ENCODE data around the gene SERP2. TPM values are rescaled to one million over a fixed set of nuclear protein-coding genes. Genes with fewer than 3 reads are reported as not detected.

The SERP2 gene
- total RNA-seq, 1 experiment from 2014 or later = not detected

GRCh38 chr13:44331446-44331845 lies 42.2 kb upstream of the SERP2 start:
- no peak for DNase-seq (ENCODE audit: unreplicated experiment)
- no peaks in the 10 kb centered on the region for H3K36me3 Mint-ChIP-seq (ENCODE audit: insufficient read depth, unreplicated experiment)
- no peak overlapping the region for H3K4me3 Mint-ChIP-seq (ENCODE audit: unreplicated experiment)
- H3K4me1 Mint-ChIP-seq (ENCODE audit: insufficient read depth, unreplicated experiment) = peaks cover 1% of the 10 kb centered on the region
- TF ChIP-seq, protein P1, sequence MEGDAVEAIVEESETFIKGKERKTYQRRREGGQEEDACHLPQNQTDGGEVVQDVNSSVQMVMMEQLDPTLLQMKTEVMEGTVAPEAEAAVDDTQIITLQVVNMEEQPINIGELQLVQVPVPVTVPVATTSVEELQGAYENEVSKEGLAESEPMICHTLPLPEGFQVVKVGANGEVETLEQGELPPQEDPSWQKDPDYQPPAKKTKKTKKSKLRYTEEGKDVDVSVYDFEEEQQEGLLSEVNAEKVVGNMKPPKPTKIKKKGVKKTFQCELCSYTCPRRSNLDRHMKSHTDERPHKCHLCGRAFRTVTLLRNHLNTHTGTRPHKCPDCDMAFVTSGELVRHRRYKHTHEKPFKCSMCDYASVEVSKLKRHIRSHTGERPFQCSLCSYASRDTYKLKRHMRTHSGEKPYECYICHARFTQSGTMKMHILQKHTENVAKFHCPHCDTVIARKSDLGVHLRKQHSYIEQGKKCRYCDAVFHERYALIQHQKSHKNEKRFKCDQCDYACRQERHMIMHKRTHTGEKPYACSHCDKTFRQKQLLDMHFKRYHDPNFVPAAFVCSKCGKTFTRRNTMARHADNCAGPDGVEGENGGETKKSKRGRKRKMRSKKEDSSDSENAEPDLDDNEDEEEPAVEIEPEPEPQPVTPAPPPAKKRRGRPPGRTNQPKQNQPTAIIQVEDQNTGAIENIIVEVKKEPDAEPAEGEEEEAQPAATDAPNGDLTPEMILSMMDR (IDR thresholded peaks at IDR 0.05; ENCODE audit: unreplicated experiment) = no peak
- ChIA-PET CTCF (no interaction called here), POLR2A (interaction anchor here (0.7 to 1.1 kb wide), 2 partner anchors 10 to 17 kb away, joined by 3 to 4 read pairs; no protein-coding TSS in a partner anchor)
- no peak overlapping the region for H3K27ac Mint-ChIP-seq (ENCODE audit: low read depth, unreplicated experiment)
- intact Hi-C loops (cut with micrococcal nuclease) = no loop called here
- no peaks in the 10 kb centered on the region for H3K9me3 Mint-ChIP-seq (ENCODE audit: unreplicated experiment)
- BruUV-seq (replicated peaks) = no TSS peak
- H3K27me3 Mint-ChIP-seq (ENCODE audit: insufficient read depth, unreplicated experiment) = no peaks in the 10 kb centered on the region

DNA sequence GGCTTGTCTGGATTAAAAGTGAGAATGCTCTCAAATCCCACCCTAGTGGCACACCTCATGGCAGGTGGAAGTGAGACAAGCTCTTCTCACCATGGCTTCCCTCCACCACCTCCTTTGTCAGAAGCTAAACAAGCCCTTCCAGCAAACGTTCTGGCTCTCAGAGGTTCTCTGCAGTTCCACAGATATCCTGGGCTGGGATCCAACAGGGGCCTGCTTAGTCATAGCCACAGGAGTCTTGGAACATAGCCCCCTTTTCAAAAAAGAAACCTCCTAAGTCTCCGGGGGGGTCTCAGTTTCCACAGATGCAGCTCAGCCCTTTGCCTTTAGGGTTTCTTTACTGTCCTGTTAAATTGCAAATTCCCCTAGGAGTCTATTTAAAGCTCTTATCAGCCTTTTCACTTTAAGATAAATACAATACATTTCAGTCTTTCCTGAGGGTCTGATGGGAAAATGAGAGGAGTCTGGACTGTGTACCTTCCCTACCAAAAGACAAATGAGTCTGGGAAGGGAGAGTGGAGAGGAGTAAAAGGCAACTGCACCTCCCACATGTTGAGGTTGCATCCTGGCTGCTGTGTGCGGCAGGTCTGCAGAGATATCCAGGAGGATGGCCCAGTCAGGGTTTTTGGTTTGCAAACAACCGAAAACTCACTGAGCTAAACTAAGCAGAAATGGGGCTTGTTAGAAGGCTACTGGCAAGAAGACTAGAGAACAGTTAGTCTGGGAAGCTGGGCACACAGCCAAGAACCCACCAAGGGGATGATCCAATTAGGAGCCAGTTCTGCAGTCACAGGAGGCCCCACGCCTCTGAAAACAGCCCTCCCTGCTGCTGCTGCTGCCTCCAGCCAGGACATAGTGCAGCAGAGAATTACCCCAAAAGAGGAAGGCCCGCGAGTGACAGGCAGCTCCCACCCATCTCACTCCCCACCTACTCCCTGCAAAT lies 41.4 kb upstream of the SERP2 start:
- DNase-seq (ENCODE audit: unreplicated experiment) = peak; percentile 56
- POLR2A ChIA-PET = interaction anchor here (0.7 to 2.3 kb wide), 4 partner anchors 9 to 17 kb away, joined by 3 to 8 read pairs (median 4); no protein-coding TSS in a partner anchor
- Mint-ChIP-seq H3K4me1 (ENCODE audit: insufficient read depth, unreplicated experiment) (no peaks in the 10 kb centered on the region), H3K9me3 (ENCODE audit: unreplicated experiment) (no peaks in the 10 kb centered on the region), H3K27ac (ENCODE audit: low read depth, unreplicated experiment) (no peak overlapping the region), H3K4me3 (ENCODE audit: unreplicated experiment) (no peak overlapping the region), H3K36me3 (ENCODE audit: insufficient read depth, unreplicated experiment) (no peaks in the 10 kb centered on the region), H3K27me3 (ENCODE audit: insufficient read depth, unreplicated experiment) (no peaks in the 10 kb centered on the region)
- TF ChIP-seq, protein P1 (IDR thresholded peaks at IDR 0.05; ENCODE audit: unreplicated experiment) = no peak
- intact Hi-C loops (cut with micrococcal nuclease) = no loop called here
- CTCF ChIA-PET = interaction anchor here (1.1 kb wide), 1 partner anchor 101 kb away, joined by 3 read pairs; no protein-coding TSS in a partner anchor
- no TSS peak for BruUV-seq (replicated peaks)

DNA sequence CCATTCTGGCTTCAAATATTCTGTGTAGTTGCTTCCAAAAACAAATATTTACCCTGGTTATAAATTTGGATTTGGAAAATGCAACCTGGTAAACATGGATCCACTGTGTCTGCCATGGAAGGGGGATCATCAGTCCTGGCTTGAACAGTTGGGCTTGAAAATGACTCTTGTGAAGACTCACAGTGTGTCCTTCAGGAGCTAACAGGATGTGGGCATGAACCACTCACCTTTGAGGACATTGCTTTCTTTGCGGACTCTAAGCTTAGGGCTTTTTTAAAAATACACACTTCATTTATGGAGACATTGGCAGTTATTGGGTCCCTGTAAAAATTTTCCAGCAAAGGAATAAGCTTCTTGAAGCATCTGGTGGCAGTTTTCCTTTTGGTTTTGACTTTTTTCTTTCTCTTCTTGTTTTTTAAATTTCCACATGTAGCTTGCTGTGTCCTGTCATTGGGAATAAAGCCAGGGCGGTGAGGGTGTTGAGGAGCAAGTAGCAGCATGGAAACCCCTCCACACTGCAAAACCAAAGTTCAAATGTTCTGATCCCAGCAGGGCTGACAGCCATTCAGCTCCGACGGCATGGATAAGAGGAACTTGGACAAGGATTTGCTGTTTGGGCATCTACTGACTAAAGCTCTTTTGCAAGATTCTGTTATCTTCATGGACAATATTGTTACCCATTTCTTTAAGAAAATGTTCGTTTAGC lies 39.5 kb upstream of the SERP2 start:
- BruUV-seq (replicated peaks) = no TSS peak
- Mint-ChIP-seq H3K36me3 (ENCODE audit: insufficient read depth, unreplicated experiment) (no peaks in the 10 kb centered on the region), H3K4me3 (ENCODE audit: unreplicated experiment) (no peak overlapping the region), H3K27me3 (ENCODE audit: insufficient read depth, unreplicated experiment) (no peaks in the 10 kb centered on the region), H3K27ac (ENCODE audit: low read depth, unreplicated experiment) (no peak overlapping the region), H3K9me3 (ENCODE audit: unreplicated experiment) (no peaks in the 10 kb centered on the region), H3K4me1 (ENCODE audit: insufficient read depth, unreplicated experiment) (no peaks in the 10 kb centered on the region)
- TF ChIP-seq, protein P1 (IDR thresholded peaks at IDR 0.05; ENCODE audit: unreplicated experiment) = no peak
- intact Hi-C loops (cut with micrococcal nuclease) = no loop called here
- POLR2A ChIA-PET = interaction anchor here (0.9 to 2.3 kb wide), 3 partner anchors 9 to 74 kb away, joined by 3 to 8 read pairs (median 4); no protein-coding TSS in a partner anchor
- CTCF ChIA-PET = interaction anchor here (0.6 kb wide), 1 partner anchor 100 kb away, joined by 3 read pairs; no protein-coding TSS in a partner anchor
- no peak for DNase-seq (ENCODE audit: unreplicated experiment)

DNA sequence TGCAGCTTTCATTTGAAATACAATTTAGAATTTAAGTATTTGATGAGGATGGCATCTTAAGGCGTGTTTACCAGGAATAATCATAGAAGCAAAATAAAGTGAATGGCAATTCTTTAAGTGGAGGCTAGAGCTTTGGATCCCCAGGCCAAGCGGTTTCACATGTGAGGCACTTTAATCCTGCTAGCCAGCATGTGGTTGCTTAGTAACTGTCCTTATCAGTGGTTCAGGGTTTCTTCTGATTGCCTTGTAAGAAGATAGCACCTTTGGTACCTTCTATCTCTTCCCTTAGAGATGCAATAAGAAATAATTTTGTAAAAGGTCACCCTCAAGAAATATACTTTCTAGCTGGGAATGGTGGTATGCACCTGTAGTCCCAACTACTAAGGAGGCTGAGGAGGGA lies 38.9 kb upstream of the SERP2 start:
- Mint-ChIP-seq H3K4me3 (ENCODE audit: unreplicated experiment) (no peak overlapping the region), H3K27me3 (ENCODE audit: insufficient read depth, unreplicated experiment) (no peaks in the 10 kb centered on the region), H3K27ac (ENCODE audit: low read depth, unreplicated experiment) (no peak overlapping the region), H3K9me3 (ENCODE audit: unreplicated experiment) (no peaks in the 10 kb centered on the region), H3K36me3 (ENCODE audit: insufficient read depth, unreplicated experiment) (no peaks in the 10 kb centered on the region), H3K4me1 (ENCODE audit: insufficient read depth, unreplicated experiment) (no peaks in the 10 kb centered on the region)
- TF ChIP-seq, protein P1 (IDR thresholded peaks at IDR 0.05; ENCODE audit: unreplicated experiment) = no peak
- intact Hi-C loops (cut with micrococcal nuclease) = no loop called here
- DNase-seq (ENCODE audit: unreplicated experiment) = no peak
- CTCF ChIA-PET = interaction anchor here (0.6 kb wide), 1 partner anchor 91 kb away, joined by 4 read pairs; no protein-coding TSS in a partner anchor
- BruUV-seq (replicated peaks) = no TSS peak
- POLR2A ChIA-PET = interaction anchor here (0.9 to 1.1 kb wide), 2 partner anchors 24 to 74 kb away, joined by 3 to 4 read pairs; no protein-coding TSS in a partner anchor
